Fibroblast of lung (primary cell): ENCODE measurements around the gene GRK1.

Experiments used
- CTCF ChIP-seq, 2 donors: IDR thresholded peaks in 1 of 2; conservative IDR thresholded peaks in 1 of 2; 1 replicate in 1 of 2; 2 replicates in 1 of 2; pipeline ENCODE4 v1.5.1; 2011 to 2012; ENCODE audit warnings: low read length in 2 of 2, control low read depth in 1 of 2, inconsistent platforms in 1 of 2, low read depth in 1 of 2, mild to moderate bottlenecking in 1 of 2
- EZH2 ChIP-seq: IDR thresholded peaks from 2 replicates; pipeline ENCODE4 v1.5.1; 2012; ENCODE audit warnings: low read length, control low read depth, mild to moderate bottlenecking; ENCODE audit errors: missing control alignments

GRCh38 chr13:113666951-113667701 lies at the start of gene GRK1:
- no peak for TF ChIP-seq CTCF (conservative IDR thresholded peaks at IDR 0.05 in 1 of 2, IDR thresholded peaks at IDR 0.05 in 1 of 2; ENCODE audit: low read depth in 1 of 2, low read length in 2 of 2)
- TF ChIP-seq EZH2: no peak
